Transverse colon (tissue), 4 donors: ENCODE data around the gene HAPLN3. TPM values are rescaled to one million over a fixed set of nuclear protein-coding genes. Genes with fewer than 3 reads are reported as not detected.
A peak's percentile ranks its signal among the peaks of the same experiment; 100 is the strongest.

Source experiments
- DNase-seq: peaks from one replicate; pipeline ENCODE4 v3.0.0-alpha.2; 2019
- H3K27ac ChIP-seq, 4 donors: fragments of 200-600 bp; sonication (generic); 2 replicates each; pipeline ENCODE4 v1.5.1; 2016 to 2018; ENCODE audit warnings: inconsistent platforms in 4 of 4
- H3K27me3 ChIP-seq: fragments of 200-600 bp; sonication (generic); 2 replicates; pipeline ENCODE4 v1.5.1; 2017; ENCODE audit warnings: inconsistent platforms
- H3K36me3 ChIP-seq, 4 donors: fragments of 200-600 bp; sonication (generic); 2 replicates each; pipeline ENCODE4 v1.5.1; 2017 to 2019; ENCODE audit warnings: inconsistent platforms in 4 of 4
- H3K4me1 ChIP-seq, 4 donors: fragments of 200-600 bp; sonication (generic); 2 replicates each; pipeline ENCODE4 v1.5.1; 2017 to 2020; ENCODE audit warnings: inconsistent platforms in 4 of 4
- H3K4me3 ChIP-seq, 4 donors: fragments of 200-600 bp; sonication (generic); 1 replicate in 1 of 4; 2 replicates in 3 of 4; pipeline versions ENCODE4 v1.5.1 to v1.6.1; 2017 to 2019; ENCODE audit warnings: inconsistent platforms in 4 of 4
- H3K9me3 ChIP-seq, 2 donors: fragments of 200-600 bp; sonication (generic); 2 replicates each; pipeline ENCODE4 v1.5.1; 2017 to 2019; ENCODE audit warnings: inconsistent platforms in 2 of 2
- EP300 ChIP-seq: sonication (generic); formaldehyde crosslinking; IDR thresholded peaks from one replicate; pipeline ENCODE4 v1.6.1; 2017; ENCODE audit warnings: antibody characterized with exemption, low read depth
- POLR2A ChIP-seq: fragments of 450-650 bp; IDR thresholded peaks from one replicate; pipeline ENCODE4 v1.6.1; 2016; ENCODE audit warnings: antibody characterized with exemption, mild to moderate bottlenecking, moderate library complexity
- POLR2AphosphoS5 ChIP-seq, 3 donors: sonication (generic); formaldehyde crosslinking; IDR thresholded peaks; one replicate each; pipeline ENCODE4 v1.6.1; 2016; ENCODE audit warnings: antibody characterized with exemption in 3 of 3
- WGBS, 2 donors: methylation state at CpG; one replicate each; pipeline ENCODE4 v1.1.5; 2018; ENCODE audit warnings: low coverage in 1 of 2; 5-methylcytosine and 5-hydroxymethylcytosine counted together
- in situ Hi-C, 4 donors: fragments of 200-750 bp; cut with MboI; loops; one replicate each; pipeline versions ENCODE4 v1.15.0 to v1.15.1; 2017; ENCODE audit warnings: low sequenced_read_pairs in 3 of 4, low pct_ligation_motif_present in 1 of 4, low pct_unique_long_range_greater_than_20kb in 1 of 4
- intact Hi-C: fragments of 100-400 bp; cut with DNase I; formaldehyde crosslinking; loops from one replicate; pipeline ENCODE4 v1.15.1; 2023; ENCODE audit warnings: low total_unique reads
- total RNA-seq, 4 donors: library from RNA; depleted of rRNA; stranded (reverse); fragments of >200 nt; gene quantifications; one replicate each; pipeline ENCODE4 v1.1.0, GENCODE V29; 2016
- TF ChIP-seq, protein P1 (sequence below), 5 experiments: fragments of 200-600 bp in 3 of 5; fragments of 450-650 bp in 2 of 5; sonication (generic) in 3 of 5; IDR thresholded peaks; 1 replicate in 2 of 5; 2 replicates in 3 of 5; pipeline ENCODE4 v1.5.1; 2016 to 2017; ENCODE audit warnings: antibody characterized with exemption in 5 of 5, inconsistent platforms in 3 of 5, mild to moderate bottlenecking in 2 of 5, moderate library complexity in 1 of 5

Gene HAPLN3
- total RNA-seq, 4 donors from 2014 or later: 0.37 to 3.8 (median 2.7) TPM

DNA sequence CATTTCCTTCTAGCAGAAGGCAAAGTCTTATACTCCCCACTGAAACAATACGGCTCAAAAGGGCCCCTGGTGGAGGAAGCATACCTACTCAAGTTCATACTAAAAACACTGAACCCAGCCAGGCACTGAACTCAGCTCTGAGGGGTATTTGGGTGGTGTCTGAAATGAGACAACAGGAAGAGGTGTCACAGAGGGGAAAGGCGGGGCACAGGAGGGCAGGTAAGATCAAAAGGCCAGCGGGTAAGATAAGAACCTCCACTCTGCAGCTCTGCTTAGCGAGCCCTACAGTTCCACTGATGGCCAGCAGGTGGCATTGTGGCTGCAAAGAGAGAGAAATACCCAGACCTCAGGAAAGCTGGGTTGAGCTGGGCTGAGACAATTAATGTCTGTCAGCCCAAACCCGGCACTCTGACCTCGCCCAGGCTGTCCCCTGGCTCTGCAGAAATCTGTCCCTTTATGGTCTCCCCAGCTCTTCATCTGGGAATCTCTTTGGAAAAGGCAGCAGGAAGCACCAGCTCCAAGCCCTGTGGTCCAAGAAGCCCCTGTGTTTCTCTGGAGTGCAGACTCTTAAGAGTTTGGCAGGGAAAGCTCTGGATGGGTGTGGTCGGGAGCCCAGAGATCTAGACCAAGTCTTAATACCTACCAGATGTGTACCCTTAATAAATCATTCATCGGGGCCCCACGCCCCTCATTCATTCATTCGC, 9.4 kb upstream of the HAPLN3 start:
- H3K4me1 ChIP-seq: peaks cover 0 to 12% (median 4%) of the 10 kb centered on the region in 4 donors
- H3K27ac ChIP-seq: no peak overlapping the region
- no peaks in the 10 kb centered on the region for H3K27me3 ChIP-seq
- no peak overlapping the region for H3K4me3 ChIP-seq
- intact Hi-C loops: loop anchor here (5.0 to 10.0 kb wide), 2 partner anchors 113 to 270 kb away; no protein-coding TSS in a partner anchor
- no peaks in the 10 kb centered on the region for H3K9me3 ChIP-seq
- in situ Hi-C loops: loop anchor here (10.0 to 25.0 kb wide), 4 partner anchors 110 to 283 kb away; no protein-coding TSS in a partner anchor
- TF ChIP-seq POLR2AphosphoS5 (IDR thresholded peaks at IDR 0.05) (no peak), EP300 (no peak), POLR2A (no peak)
- TF ChIP-seq, protein P1, sequence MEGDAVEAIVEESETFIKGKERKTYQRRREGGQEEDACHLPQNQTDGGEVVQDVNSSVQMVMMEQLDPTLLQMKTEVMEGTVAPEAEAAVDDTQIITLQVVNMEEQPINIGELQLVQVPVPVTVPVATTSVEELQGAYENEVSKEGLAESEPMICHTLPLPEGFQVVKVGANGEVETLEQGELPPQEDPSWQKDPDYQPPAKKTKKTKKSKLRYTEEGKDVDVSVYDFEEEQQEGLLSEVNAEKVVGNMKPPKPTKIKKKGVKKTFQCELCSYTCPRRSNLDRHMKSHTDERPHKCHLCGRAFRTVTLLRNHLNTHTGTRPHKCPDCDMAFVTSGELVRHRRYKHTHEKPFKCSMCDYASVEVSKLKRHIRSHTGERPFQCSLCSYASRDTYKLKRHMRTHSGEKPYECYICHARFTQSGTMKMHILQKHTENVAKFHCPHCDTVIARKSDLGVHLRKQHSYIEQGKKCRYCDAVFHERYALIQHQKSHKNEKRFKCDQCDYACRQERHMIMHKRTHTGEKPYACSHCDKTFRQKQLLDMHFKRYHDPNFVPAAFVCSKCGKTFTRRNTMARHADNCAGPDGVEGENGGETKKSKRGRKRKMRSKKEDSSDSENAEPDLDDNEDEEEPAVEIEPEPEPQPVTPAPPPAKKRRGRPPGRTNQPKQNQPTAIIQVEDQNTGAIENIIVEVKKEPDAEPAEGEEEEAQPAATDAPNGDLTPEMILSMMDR (IDR thresholded peaks at IDR 0.05): peak; percentile 95 to 99 (median 99)
- DNase-seq: peak; percentile 87
- H3K36me3 ChIP-seq: no peaks in the 10 kb centered on the region
- WGBS, 2 donors: 23 to 30% methylated on average over 4 to 10 of the region's 10 CpGs

DNA sequence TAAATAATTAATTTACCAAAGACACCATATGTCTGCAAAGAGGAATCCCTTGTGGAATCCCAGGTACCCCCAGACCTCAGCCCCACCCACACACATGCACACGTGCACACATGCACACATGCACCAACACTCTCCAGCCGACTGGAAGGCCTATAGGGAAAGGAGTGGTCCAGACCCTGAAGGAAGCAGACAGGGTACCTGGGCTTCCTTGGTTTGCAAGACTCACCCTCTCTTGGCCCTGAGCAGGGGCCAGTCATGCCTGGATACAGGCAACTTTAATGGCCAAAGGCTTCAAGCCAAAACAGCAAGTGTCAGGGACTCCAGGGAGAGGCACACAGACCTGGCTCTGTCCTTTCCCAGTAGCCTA, 8.9 kb upstream of the HAPLN3 start:
- no peaks in the 10 kb centered on the region for H3K9me3 ChIP-seq
- TF ChIP-seq POLR2A (no peak), EP300 (no peak), POLR2AphosphoS5 (IDR thresholded peaks at IDR 0.05) (no peak)
- TF ChIP-seq, protein P1 (IDR thresholded peaks at IDR 0.05): no peak
- H3K27ac ChIP-seq: no peak overlapping the region
- 50 to 71% methylated on average over 2 of the region's 2 CpGs for WGBS, 2 donors
- H3K4me1 ChIP-seq: peaks cover 0 to 12% (median 4%) of the 10 kb centered on the region in 4 donors
- no peaks in the 10 kb centered on the region for H3K27me3 ChIP-seq
- in situ Hi-C loops: loop anchor here (10.0 to 25.0 kb wide), 4 partner anchors 111 to 283 kb away; no protein-coding TSS in a partner anchor
- DNase-seq: no peak
- no peaks in the 10 kb centered on the region for H3K36me3 ChIP-seq
- H3K4me3 ChIP-seq: no peak overlapping the region
- intact Hi-C loops: loop anchor here (10.0 kb wide), 1 partner anchor 271 kb away; no protein-coding TSS in a partner anchor

DNA sequence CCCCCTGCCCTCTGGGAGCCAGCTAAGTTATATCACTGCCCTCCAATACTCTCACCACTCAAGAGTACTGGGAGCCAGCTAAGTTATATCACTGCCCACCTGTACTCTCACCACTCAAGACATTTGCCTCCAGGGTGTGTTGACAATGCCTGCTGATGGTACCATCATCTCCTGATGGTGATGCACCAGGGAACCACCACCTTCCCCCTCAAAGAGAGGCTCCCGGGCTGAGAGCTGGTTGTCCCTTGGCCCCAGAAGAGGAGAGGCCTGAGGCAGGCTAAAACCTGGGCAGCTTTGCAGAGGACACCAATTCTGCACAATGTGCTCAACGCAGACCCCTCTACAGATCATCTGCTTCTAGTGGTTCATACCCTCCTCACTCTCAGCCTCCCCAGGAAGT, 7.5 kb upstream of the HAPLN3 start:
- Histone ChIP-seq H3K27ac (no peak overlapping the region), H3K4me1 (peaks cover under 1 to 13% (median 5%) of the 10 kb centered on the region in 4 donors), H3K4me3 (no peak overlapping the region), H3K27me3 (no peaks in the 10 kb centered on the region), H3K9me3 (no peaks in the 10 kb centered on the region), H3K36me3 (no peaks in the 10 kb centered on the region)
- intact Hi-C loops: loop anchor here (10.0 kb wide), 1 partner anchor 272 kb away; no protein-coding TSS in a partner anchor
- TF ChIP-seq POLR2A (no peak), EP300 (no peak), POLR2AphosphoS5 (IDR thresholded peaks at IDR 0.05) (no peak)
- TF ChIP-seq, protein P1 (IDR thresholded peaks at IDR 0.05): no peak
- in situ Hi-C loops: loop anchor here (10.0 to 25.0 kb wide), 4 partner anchors 112 to 284 kb away; no protein-coding TSS in a partner anchor
- no peak for DNase-seq
- 91% methylated on average over 2 of the region's 2 CpGs; no CpG with 5 or more reads in 1 of the 2 donors for WGBS, 2 donors

DNA sequence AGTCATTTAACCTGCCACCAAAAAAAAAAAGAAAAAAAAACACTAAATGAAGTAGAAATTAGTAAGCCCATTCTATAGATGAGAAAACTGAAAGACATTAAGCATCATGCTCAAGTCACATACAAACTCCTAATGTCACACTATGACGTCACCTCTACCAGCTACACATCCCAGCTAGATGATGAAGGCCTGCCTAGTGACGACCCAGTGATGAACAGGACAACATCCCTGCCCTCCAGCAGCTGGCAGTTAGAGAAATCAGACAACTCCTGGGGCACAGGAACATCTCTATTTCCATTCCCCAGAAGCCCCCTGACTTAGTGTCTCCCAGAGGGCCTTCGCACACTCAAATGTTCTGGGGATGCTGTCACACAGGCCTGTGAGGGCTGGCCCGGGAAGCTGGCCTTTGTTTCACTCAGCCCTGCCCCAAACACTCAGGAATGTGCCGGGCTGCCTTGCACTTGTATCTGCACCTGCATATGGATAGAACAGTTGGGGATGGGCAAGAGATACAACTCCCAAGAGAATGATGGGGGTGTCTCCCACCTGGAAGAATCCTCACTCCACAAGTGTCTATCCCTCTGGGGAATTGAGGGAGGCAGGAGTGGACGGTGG, 7.0 kb upstream of the HAPLN3 start:
- Histone ChIP-seq H3K4me1 (peaks cover 5 to 19% (median 9%) of the 10 kb centered on the region in 4 donors), H3K27me3 (no peaks in the 10 kb centered on the region), H3K9me3 (no peaks in the 10 kb centered on the region), H3K4me3 (no peak overlapping the region), H3K27ac (no peak overlapping the region), H3K36me3 (no peaks in the 10 kb centered on the region)
- intact Hi-C loops (loop anchor here (10.0 kb wide), 1 partner anchor 272 kb away; no protein-coding TSS in a partner anchor), in situ Hi-C loops (loop anchor here (10.0 to 25.0 kb wide), 4 partner anchors 112 to 285 kb away; no protein-coding TSS in a partner anchor)
- TF ChIP-seq POLR2AphosphoS5 (IDR thresholded peaks at IDR 0.05) (no peak), POLR2A (no peak), EP300 (no peak)
- TF ChIP-seq, protein P1 (IDR thresholded peaks at IDR 0.05): no peak
- DNase-seq: no peak
- 77 to 93% methylated on average over 3 to 6 of the region's 6 CpGs for WGBS, 2 donors
